Inflammatory macrophage treated with lipopolysaccharide for 1 hour (primary cell): Measurements from ENCODE around the gene VIL1.

Experiments
- DNase-seq, 2 donors: peaks; one replicate each; pipeline ENCODE4 v3.0.0-alpha.2; 2020 to 2022

Gene VIL1

DNA sequence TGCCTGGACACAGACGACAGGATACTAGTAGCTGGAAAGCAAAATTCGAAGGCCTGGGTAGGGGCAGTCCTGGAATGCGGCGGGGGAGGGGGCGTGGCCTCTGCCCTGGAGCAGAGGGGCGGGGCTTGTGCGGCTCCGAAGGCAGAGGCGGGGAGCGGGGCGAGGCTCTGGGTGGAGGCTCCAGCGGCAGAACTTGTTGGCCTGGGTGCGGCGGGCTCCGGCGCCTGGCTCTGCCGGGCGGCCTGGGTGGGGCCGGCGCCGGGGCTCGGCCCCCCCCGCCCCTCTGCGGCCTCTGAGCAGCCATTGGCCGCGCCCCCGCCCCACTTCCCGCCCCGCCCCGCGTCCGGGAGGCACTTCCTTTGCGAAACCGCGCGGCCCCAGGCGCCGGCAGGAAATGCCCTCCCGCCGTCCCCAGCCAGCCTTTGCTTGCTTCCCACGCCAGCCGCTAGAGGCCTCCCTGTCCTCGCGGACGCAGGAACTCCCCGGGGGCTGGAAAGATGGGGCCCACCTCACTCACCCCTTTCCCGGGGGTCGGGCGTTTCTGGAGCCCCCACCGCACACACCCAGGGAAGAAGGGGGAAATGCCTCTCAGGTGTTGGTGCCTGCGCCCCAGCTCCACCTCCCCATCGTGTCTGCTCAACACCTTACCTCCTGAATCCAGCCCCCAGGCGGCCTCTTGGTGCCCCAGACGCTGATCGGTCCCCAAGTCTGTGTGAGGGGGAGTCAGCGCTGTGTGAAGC, 12.5 kb upstream of the VIL1 start:
- DNase-seq: peak; percentile 93 to 95

DNA sequence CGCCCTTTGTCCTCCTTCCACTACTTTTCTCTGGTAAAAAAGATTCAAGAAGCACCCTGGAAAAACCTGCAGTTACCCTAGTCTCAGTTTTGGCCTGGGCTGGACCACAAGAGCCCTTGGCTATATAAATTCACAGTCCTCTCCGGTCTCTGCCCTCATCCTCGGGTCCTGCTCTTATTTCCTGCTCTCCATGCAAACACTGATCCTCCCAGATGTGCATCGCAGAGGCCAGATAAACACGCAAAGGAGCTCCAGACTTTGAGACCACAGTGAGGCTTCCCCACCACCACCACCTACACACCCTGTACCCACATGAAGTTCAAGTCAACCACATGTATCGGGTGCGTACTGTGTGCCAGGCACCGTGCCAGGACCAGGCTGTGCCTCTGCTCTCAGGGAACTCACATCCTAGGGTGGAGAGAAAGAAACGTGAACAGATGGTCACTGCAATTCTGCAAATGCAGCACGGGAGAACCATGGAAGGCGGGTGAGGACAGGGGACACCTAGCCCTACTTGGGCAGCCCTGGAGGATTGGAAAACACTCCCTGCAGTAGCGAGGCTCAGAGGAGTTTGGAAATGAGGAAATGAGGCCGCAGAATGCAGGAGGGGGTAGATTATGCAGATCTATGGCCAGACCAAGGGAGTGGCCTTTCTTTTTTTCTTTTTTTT, 11.8 kb upstream of the VIL1 start:
- peak in 1 of 2 donors; percentile 44 for DNase-seq

DNA sequence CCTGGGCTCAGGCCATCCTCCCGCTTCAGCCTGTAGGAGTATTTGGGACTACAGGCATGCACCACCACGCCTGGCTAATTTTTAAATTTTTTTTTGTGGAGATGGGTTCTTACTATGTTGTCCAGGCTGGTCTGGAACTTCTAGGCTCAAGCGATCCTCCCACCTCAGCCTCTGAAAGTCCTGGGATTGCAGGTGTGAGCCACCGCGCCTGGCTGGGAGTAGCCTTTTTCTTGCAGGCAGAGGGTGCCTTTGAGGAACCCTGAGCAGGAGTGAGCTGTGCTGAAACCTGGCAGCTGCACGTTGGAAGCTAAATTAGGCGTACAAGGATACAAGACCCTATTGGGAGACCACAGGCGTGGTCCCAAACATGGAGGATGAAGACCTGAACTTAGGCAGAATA, 11.2 kb upstream of the VIL1 start:
- DNase-seq: no peak

DNA sequence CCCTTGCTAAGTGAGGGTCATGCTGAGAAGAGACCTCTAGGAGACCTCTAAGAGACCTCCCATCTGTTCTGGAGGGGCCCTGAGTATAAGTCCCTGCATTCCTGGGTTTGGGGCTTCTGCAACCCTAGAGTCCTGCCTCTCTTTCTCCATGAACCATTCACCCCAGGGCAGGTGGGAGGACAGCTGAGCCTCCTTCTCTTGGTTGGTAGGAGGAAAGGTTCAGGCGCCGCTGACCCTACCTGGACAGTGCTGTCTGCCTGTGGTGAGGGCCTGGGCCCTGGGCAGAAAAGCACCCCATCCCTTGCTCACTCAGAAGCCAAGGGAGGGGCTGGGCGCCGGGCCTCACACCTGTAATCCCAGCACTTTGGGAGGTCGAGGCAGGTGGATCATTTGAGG, 604 bp upstream of the VIL1 start:
- no peak for DNase-seq

DNA sequence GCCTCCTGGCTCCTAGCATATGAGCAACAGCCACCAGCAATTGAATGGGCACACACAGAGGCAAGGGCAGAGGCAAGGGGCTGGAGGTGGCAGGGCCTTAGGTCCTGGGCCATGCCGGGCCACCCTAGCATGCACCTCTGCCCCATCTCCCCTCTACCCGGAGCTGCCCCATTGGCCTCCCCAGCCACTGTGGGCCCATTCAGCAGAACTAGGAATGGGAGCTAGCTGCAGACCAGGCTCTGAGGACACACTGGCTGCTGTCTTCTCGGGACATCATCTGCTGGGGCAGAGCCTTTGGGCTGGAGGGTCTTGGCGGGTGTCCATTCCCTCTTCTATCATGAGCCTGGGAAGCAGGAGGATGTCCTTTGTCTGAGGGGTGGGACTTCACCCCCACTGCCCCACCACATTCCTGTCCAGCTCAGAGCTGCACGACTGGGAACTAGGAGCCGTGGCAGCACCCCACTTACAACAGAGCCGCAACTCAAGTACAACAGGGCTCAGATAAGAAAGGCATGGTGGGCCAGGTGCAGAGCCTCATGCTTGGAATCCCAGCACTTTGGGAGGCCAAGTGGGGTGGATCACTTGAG, 800 bp downstream of the VIL1 start:
- no peak for DNase-seq

DNA sequence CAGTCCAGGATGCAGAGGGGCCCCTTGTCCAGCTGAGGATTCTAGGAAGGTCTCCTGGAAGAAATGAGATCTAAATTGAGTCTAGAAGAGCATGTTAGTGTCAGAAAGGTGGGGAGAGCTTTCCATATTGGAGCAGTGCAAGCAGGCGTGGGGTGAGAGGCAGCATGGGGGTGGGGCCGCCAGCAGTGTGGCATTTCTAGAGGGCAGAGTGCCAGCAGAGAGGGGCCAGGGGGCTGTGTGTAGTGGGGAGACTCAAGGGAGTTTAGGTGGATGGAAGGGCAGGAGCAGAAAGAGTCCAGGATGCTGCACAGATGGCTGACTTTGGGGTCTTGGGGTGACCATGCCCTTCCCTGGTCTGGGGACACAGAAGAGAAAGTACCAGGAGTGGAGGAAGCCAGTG, 2.1 kb downstream of the VIL1 start:
- DNase-seq: no peak

DNA sequence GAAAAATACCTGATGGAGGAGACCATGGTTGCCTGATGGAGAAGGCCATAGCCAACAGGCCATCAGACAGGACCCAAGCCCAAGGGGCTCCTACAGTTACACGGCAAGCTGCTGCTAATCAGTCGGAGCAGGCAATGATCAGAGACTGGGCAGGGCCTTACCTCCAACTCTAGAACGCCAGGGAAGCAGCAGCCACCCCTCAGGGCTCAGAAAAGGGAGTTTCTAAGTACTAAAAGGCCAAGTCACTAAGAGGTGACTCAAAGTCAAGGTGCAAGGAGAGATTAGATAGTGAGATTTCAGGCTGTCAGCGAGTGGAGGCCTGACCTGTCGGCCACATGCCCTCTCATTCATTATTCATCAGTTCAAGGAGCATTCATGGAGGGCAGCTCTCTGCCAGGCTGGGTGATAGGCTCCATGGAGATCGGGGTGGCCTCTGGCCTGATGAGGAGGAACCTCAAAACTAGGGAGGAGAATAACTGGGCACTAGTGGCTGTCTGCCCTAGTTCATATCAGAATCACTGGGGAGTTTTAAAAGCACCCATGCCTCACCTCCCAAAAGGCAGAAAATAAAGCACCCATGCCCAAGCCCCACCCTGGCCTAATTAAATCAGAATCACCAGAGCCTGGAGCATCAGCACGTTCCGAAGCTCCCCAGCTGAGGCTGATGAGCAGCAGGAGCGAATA, 3.6 kb downstream of the VIL1 start:
- DNase-seq: no peak

DNA sequence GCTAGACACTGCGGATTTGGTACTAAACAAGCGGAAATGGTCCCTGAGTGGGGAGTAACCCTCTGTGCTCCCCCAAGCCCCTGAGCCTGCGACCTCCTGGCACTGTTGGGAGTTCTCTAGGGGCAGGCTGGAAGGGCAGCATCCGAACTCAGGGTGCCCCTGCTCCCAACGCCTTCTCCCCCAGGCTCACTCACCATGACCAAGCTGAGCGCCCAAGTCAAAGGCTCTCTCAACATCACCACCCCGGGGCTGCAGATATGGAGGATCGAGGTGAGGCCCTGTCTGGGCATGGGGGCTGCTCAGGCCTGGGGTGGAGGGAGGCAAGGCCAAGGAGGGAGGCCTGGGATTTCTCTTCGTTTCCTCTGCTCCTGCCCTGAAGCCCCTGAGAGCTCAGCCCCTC, 4.7 kb downstream of the VIL1 start:
- no peak for DNase-seq

DNA sequence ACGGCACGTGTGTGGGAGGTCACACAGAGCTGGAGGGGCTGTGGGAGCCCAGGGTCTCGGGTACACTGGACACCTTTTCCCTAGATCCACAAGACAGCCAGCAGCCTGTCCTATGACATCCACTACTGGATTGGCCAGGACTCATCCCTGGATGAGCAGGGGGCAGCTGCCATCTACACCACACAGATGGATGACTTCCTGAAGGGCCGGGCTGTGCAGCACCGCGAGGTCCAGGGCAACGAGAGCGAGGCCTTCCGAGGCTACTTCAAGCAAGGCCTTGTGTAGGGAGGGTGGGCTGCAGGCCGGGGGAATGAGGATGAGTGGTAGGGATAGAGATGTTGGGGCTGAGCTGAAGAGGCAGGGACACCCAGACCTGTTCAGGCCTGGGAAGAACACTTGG, 6.6 kb downstream of the VIL1 start:
- no peak for DNase-seq

DNA sequence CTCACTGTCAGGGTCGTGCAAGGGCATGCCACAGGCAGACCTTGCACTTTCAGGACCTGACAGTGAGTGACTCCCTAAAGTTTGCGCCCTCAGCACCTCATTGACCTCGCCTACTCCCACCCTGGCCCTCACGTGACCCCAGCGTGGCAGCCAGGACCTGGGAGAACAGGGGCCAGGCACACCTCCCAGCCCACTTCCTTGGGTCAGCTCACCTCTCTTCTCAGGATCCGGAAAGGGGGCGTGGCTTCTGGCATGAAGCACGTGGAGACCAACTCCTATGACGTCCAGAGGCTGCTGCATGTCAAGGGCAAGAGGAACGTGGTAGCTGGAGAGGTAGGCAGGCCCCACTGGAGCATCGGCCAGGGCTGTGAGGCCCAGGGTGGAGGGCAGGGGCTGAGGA, 8.8 kb downstream of the VIL1 start:
- no peak for DNase-seq

DNA sequence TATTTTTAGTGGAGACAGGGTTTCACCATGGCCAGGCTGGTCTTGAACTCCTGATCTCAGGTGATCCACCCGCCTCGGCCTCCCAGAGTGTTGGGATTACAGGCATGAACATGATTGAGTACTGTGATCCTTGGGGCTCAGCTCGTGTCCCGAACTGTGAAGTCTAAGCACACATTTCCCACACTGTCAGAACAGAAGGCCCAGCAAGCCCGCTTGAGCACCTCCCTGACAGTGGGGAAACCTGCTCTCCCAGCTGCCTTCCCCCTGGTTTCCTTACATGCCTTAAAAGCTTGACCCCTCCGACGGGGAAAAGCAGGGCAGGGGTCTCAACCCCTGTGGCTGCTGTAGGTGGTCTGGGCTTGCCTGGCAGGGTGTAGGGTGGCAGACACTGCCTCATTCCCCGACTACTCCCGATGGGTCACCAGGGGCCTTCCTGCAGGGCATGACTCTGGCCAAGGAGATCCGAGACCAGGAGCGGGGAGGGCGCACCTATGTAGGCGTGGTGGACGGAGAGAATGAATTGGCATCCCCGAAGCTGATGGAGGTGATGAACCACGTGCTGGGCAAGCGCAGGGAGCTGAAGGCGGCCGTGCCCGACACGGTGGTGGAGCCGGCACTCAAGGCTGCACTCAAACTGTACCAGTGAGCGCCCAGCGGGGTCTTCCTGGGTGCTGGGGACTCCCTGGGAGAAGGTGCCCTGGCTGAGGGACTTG, 10.1 kb downstream of the VIL1 start:
- DNase-seq: no peak

DNA sequence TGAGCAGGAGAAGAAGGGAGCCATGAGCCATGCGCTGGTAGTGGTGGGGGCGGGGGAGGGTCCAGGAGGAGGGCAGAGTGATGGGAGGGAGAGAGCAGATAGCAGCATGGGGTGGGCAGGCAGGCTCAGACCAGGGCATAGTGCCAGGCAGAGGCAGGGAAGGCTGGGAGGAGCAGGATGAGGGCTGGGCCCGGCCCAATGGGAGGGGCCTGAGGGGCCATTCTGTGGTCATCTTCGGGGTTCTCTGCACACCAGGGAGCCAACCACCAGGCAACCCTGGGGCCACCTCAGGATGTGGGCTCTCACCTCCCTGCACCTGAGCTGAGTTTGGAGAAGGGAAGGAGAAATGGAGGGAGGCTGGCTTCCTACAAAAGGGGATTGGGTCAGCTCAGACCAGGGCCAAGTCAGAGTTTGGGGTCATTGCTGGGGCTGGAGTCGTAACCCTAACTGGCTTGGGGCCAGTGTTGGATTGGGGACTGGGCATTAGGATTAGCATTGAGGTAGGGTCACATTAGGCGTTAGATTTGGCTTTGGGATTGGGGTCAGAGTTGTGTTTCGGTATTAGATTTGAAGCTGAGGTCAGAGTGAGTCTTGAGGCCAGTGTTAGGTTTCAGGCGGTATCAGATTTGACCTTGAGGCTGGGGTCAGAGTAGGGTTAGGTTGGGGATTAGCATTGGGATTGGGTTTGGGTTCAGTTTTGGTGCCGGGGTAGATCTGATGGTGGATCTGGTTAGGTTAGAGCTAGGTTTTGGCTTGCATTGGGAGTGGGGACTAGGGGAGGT, 11.2 kb downstream of the VIL1 start:
- DNase-seq: no peak

DNA sequence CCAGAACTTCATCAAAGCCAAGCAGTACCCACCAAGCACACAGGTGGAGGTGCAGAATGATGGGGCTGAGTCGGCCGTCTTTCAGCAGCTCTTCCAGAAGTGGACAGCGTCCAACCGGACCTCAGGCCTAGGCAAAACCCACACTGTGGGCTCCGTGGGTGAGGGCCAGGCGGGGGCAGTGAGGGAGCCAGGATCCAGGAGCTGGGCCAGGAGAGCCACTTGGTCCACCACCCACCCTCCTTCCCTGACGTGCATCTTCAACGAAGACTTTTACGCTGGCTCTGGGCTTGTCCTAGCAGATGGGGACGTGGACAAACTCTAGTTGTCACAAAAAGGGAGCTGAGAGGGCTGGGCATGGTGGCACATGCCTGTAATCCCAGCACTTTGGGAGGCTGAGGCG, 11.8 kb downstream of the VIL1 start:
- no peak for DNase-seq

DNA sequence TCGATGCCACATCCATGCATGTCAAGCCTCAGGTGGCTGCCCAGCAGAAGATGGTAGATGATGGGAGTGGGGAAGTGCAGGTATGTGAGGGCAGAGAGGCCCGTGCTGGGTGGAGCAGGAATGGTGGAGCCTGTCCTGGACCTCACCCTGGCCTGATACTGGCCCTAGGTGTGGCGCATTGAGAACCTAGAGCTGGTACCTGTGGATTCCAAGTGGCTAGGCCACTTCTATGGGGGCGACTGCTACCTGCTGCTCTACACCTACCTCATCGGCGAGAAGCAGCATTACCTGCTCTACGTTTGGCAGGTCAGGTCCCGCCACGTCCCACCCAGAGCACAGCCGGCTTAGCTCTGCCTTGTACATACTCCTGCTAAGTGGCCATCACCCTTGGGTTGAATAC, 13.0 kb downstream of the VIL1 start:
- DNase-seq: no peak

DNA sequence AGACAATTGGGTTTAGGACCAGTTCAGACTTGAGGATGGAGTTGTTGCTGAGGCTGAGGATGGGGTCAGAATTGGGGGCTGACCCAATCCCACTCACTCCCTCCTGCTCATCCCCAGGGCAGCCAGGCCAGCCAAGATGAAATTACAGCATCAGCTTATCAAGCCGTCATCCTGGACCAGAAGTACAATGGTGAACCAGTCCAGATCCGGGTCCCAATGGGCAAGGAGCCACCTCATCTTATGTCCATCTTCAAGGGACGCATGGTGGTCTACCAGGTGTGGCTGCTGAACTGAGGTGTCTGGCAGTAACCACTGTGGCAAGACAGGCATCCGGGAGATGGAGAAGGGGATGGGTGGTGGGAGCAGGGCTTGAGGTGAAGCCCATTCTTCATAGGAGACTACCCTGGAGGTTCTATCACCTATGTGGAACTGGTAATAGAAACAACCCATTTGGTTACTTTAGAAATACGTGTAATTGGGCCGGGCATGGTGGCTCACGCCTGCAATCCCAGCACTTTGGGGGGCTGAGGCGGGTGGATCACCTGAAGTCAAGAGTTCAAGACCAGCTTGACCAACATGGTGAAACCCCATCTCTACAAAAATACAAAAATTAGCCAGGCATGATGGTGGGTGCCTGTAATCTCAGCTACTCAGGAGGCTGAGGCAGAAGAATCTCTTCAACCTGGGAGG, 13.9 kb downstream of the VIL1 start:
- no peak for DNase-seq

DNA sequence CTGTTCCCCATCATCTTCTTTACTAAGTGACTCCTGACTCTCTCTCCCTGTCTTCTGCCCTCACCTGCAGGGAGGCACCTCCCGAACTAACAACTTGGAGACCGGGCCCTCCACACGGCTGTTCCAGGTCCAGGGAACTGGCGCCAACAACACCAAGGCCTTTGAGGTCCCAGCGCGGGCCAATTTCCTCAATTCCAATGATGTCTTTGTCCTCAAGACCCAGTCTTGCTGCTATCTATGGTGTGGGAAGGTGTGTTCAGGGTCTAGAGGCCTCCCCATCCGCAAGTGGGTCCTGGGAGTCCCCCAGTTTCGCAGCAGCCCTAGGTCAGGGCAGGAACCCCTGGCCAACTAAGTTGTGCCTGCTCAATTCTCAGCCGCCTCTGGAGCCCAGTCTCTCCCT, 15.5 kb downstream of the VIL1 start:
- DNase-seq: no peak

DNA sequence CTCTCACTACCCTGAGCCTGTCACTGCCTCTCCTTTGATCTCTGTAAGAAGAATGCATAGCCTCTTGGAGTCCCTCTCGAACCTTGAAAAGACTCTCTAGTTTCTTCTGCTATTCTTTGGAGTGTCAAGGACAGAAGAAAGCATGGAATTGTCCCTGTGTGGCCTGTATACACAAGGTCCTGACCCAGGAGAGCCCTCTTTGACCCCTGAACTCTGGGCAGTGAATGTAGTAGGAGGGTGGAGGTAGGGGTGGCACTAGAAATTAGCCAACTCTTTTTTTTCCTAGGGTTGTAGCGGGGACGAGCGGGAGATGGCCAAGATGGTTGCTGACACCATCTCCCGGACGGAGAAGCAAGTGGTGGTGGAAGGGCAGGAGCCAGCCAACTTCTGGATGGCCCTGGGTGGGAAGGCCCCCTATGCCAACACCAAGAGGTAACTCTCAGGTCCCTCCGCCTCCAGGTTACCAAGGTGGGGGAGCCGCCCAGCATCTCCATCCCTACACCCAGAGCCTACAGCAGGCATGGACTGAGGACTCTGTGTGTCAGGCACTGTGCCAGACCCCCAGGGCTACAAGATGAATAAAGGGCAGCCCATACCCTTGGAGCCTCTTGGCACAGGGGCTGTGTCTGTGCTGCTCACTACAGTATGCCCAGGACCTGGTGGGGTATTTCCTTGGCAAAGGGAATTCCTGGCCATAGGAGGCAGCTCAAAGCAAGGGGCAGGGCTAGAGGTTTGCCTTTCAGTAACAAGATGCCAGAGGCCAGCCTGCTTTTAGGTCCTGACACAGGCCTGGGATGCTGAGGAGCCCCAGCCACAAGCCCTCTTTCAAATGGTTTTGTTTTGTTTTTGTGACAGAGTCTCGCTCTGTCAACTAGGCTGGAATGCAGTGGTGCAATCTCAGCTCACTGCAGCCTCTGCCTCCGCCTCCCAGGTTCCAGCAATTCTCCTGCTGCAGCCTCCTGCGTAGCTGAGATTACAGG, 16.4 kb downstream of the VIL1 start:
- no peak for DNase-seq

DNA sequence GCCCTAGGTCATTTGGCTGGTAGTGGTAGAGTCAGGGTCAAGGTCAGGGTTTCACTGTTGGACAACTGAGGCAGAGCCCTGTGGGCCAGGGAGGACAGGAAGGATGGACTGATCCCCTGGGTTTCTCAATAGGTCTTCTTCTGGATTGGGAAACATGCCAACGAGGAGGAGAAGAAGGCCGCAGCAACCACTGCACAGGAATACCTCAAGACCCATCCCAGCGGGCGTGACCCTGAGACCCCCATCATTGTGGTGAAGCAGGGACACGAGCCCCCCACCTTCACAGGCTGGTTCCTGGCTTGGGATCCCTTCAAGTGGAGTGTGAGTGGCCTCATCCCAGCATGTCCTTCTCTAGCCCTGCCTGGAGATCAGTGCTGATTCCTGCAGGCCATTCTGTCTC, 18.1 kb downstream of the VIL1 start:
- DNase-seq: no peak

DNA sequence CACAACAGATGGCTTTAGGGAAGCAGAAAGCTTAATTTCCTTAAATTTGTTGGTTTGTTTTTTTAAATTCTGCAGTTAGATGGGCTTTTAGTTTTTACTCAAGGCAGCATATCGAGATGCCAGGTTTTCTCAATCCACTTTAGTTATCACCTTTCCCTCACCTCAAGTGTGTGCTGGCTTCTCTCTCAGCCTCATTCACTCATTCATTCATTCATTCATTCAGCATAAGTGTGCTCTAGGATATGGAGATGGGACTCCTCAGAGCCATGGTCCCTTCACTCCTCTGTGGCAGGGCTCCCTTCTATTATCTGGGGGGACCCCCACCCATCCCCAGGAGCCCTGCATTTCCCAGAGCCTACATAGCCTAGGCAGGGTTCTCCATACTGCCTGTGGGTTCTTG, 19.0 kb downstream of the VIL1 start:
- no peak for DNase-seq

DNA sequence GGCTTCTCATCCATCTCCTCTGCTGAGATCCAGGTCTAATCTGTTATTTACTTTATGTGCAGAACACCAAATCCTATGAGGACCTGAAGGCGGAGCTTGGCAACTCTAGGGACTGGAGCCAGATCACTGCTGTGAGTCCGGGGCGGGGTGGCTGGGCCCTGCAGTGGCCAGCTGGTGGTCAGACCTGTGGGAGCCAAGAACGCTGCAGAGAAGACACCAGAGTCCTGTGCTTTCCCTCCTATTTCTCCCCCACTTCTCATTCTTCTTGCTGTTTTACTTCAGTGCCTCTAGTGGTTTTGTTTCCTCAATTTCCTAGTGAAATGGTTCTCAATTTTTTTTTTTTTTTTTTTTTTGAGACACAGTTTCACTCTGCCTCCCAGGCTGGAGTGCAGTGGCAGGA, 19.7 kb downstream of the VIL1 start:
- peak; percentile 11 to 24 for DNase-seq
